Measurements from ENCODE around the gene REPS1. TPM values are rescaled to one million over a fixed set of nuclear protein-coding genes. Genes with fewer than 3 reads are reported as not detected.

The REPS1 gene
- total RNA-seq, 3 donors from 2014 or later (not counting 1 experiment from before 2014, with no cell fraction given), result 59.9 to 80.4 (median 66.4) TPM

GRCh38 chr6:138948546-138949179 lies 39.4 kb downstream of the REPS1 start:
- no CpG with 5 or more reads among the region's 1 CpG for WGBS (ENCODE audit: insufficient coverage)
- no peak for DNase-seq

GRCh38 chr6:138948004-138948403 lies 40.0 kb downstream of the REPS1 start:
- H3K4me3 ChIP-seq (ENCODE audit: low read length), result no peak overlapping the region
- H3K27ac ChIP-seq (ENCODE audit: low read length), result no peak overlapping the region
- H3K27me3 ChIP-seq (ENCODE audit: control insufficient read depth, insufficient read depth, low read length), result no peaks in the 10 kb centered on the region
- no peak for TF ChIP-seq CTCF (IDR thresholded peaks at IDR 0.05)
- Mint-ChIP-seq H3K27me3 (ENCODE audit: low read depth in 2 of 2) (peaks cover 0 to 2% of the 10 kb centered on the region in 2 donors), H3K4me1 (peaks cover 42 to 52% of the 10 kb centered on the region in 2 donors), H3K36me3 (no peaks in the 10 kb centered on the region), H3K9me3 (peaks cover 0 to 2% of the 10 kb centered on the region in 2 donors), H3K4me3 (peak overlapping the region; percentile 2), H3K27ac (peak overlapping the region; percentile 39 to 83)
- H3K9me3 ChIP-seq (ENCODE audit: control insufficient read depth, insufficient read depth, low read length), result no peaks in the 10 kb centered on the region
- no CpG with 5 or more reads among the region's 2 CpGs for WGBS (ENCODE audit: insufficient coverage)
- ATAC-seq (no peak), DNase-seq (no peak)
- intact Hi-C loops (cut with micrococcal nuclease), result no loop called here
- H3K4me1 ChIP-seq (ENCODE audit: control insufficient read depth, insufficient read depth, low read length), result peaks cover 4% of the 10 kb centered on the region
- peaks cover 19% of the 10 kb centered on the region for H3K36me3 ChIP-seq (ENCODE audit: control insufficient read depth, insufficient read depth, low read length)

More at GRCh38 chr6:138948546-138949179, 39.4 kb downstream of the REPS1 start:
- peaks cover 49 to 58% of the 10 kb centered on the region in 2 donors for H3K4me1 Mint-ChIP-seq
- Histone ChIP-seq H3K9me3 (ENCODE audit: control insufficient read depth, insufficient read depth, low read length) (no peaks in the 10 kb centered on the region), H3K36me3 (ENCODE audit: control insufficient read depth, insufficient read depth, low read length) (peaks cover 14% of the 10 kb centered on the region), H3K27ac (ENCODE audit: low read length) (no peak overlapping the region), H3K4me1 (ENCODE audit: control insufficient read depth, insufficient read depth, low read length) (peaks cover 4% of the 10 kb centered on the region), H3K27me3 (ENCODE audit: control insufficient read depth, insufficient read depth, low read length) (no peaks in the 10 kb centered on the region), H3K4me3 (ENCODE audit: low read length) (no peak overlapping the region)
- H3K36me3 Mint-ChIP-seq, result no peaks in the 10 kb centered on the region
- TF ChIP-seq CTCF (IDR thresholded peaks at IDR 0.05), result no peak
- intact Hi-C loops (cut with micrococcal nuclease), result no loop called here
- ATAC-seq, result no peak
- no peak overlapping the region for H3K4me3 Mint-ChIP-seq
- H3K27ac Mint-ChIP-seq, result peak overlapping the region in 1 of 2 donors; percentile 83
- peaks cover 0 to 2% of the 10 kb centered on the region in 2 donors for H3K27me3 Mint-ChIP-seq (ENCODE audit: low read depth in 2 of 2)
- H3K9me3 Mint-ChIP-seq, result peaks cover 0 to 2% of the 10 kb centered on the region in 2 donors

- H3K4me1 Mint-ChIP-seq, result peaks cover 40 to 42% of the 10 kb centered on the region in 2 donors
- peaks cover 27% of the 10 kb centered on the region for H3K36me3 ChIP-seq (ENCODE audit: control insufficient read depth, insufficient read depth, low read length)
- DNase-seq, result peak in 1 of 2 donors; percentile 35
These were observed 42.7 kb downstream of the REPS1 start for GRCh38 chr6:138945354-138945753.

More at GRCh38 chr6:138945354-138945753, 42.7 kb downstream of the REPS1 start:
- intact Hi-C loops (cut with micrococcal nuclease), result no loop called here
- TF ChIP-seq CTCF (IDR thresholded peaks at IDR 0.05), result no peak
- Mint-ChIP-seq H3K9me3 (peaks cover 0 to 2% of the 10 kb centered on the region in 2 donors), H3K36me3 (no peaks in the 10 kb centered on the region), H3K27me3 (ENCODE audit: low read depth in 2 of 2) (peaks cover 0 to 2% of the 10 kb centered on the region in 2 donors), H3K4me3 (no peak overlapping the region), H3K27ac (peak overlapping the region in 1 of 2 donors; percentile 86)
- ATAC-seq, result no peak
- Histone ChIP-seq H3K9me3 (ENCODE audit: control insufficient read depth, insufficient read depth, low read length) (no peaks in the 10 kb centered on the region), H3K4me1 (ENCODE audit: control insufficient read depth, insufficient read depth, low read length) (peaks cover 4% of the 10 kb centered on the region), H3K27ac (ENCODE audit: low read length) (no peak overlapping the region), H3K27me3 (ENCODE audit: control insufficient read depth, insufficient read depth, low read length) (no peaks in the 10 kb centered on the region), H3K4me3 (ENCODE audit: low read length) (no peak overlapping the region)
- WGBS (ENCODE audit: insufficient coverage), result 96% methylated on average over 5 of the region's 5 CpGs

Data from natural killer cell (primary cell).